Activated CD4-positive, alpha-beta T cell treated with anti-CD3 and anti-CD28 coated beads for 36 hours (primary cell): ENCODE data around the gene GPATCH8. TPM values are rescaled to one million over a fixed set of nuclear protein-coding genes. Genes with fewer than 3 reads are reported as not detected.
"Not testable (repeated sequence)": the region's sequence is repeated elsewhere in the genome, so short reads cannot be mapped to it uniquely, and the experiment has no call there.

Experiments used
- ATAC-seq: fragments of 200-7000 bp; cut with Tn5 transposase; one replicate; pipeline ENCODE4 v1.10.0; 2021; ENCODE audit warnings: mild to moderate bottlenecking, moderate library complexity
- CTCF ChIA-PET: fragments of 350-600 bp; sonication (Branson Sonifier 250); formaldehyde crosslinking; loops from one replicate; lab custom pipeline; 2021; ENCODE audit warnings: antibody characterized with exemption; lab: Charles Lee
- POLR2A ChIA-PET: fragments of 350-600 bp; sonication (Branson Sonifier 250); formaldehyde crosslinking; loops from one replicate; lab custom pipeline; 2021; ENCODE audit warnings: antibody characterized with exemption, inconsistent platforms; lab: Charles Lee
- DNase-seq: peaks from one replicate; pipeline ENCODE4 v3.0.0-alpha.2; 2020
- H3K27ac Mint-ChIP-seq: one replicate; pipeline ENCODE4 v1.8.0; 2021; ENCODE audit warnings: mixed read lengths
- H3K27me3 Mint-ChIP-seq: one replicate; pipeline ENCODE4 v1.8.0; 2021; ENCODE audit warnings: mixed read lengths
- H3K36me3 Mint-ChIP-seq: one replicate; pipeline ENCODE4 v1.8.0; 2021; ENCODE audit warnings: low read depth, mixed read lengths
- H3K4me1 Mint-ChIP-seq: one replicate; pipeline ENCODE4 v1.8.0; 2021; ENCODE audit warnings: mixed read lengths
- H3K4me3 Mint-ChIP-seq: one replicate; pipeline ENCODE4 v1.8.0; 2021; ENCODE audit warnings: mild to moderate bottlenecking, moderate library complexity, mixed read lengths
- H3K9me3 Mint-ChIP-seq: one replicate; pipeline ENCODE4 v1.8.0; 2021; ENCODE audit warnings: low read depth, mixed read lengths
- intact Hi-C, 2 experiments: fragments of 100-400 bp; cut with DNase I in 1 of 2; cut with micrococcal nuclease in 1 of 2; formaldehyde crosslinking; loops; one replicate each; pipeline versions ENCODE4 v1.14.2 to v1.15.1; 2022 to 2024; cut with DNase I, micrococcal nuclease
- total RNA-seq, 2 experiments: library from RNA; stranded (reverse); gene quantifications; one replicate each; pipeline ENCODE4 v1.2.3, GENCODE V29; 2021

The GPATCH8 gene
- total RNA-seq, 2 experiments from 2014 or later = 39.6 to 43.2 TPM

GRCh38 chr17:44540246-44541084, 37.3 kb upstream of the GPATCH8 start:
- CTCF ChIA-PET = interaction anchor here (0.6 kb wide), 1 partner anchor 232 kb away, joined by 3 read pairs; no protein-coding TSS in a partner anchor
- DNase-seq (no peak), ATAC-seq (no peak)
- POLR2A ChIA-PET = no interaction called here
- H3K9me3 Mint-ChIP-seq = no peaks in the 10 kb centered on the region
- H3K4me1 Mint-ChIP-seq = no peaks in the 10 kb centered on the region
- peaks cover 16% of the 10 kb centered on the region for H3K27me3 Mint-ChIP-seq
- no peaks in the 10 kb centered on the region for H3K36me3 Mint-ChIP-seq
- intact Hi-C loops = no loop called here
- no peak overlapping the region for H3K27ac Mint-ChIP-seq
- no peak overlapping the region for H3K4me3 Mint-ChIP-seq

- no peak for ATAC-seq
- DNase-seq = no peak
- peaks cover 15% of the 10 kb centered on the region for H3K27me3 Mint-ChIP-seq
- H3K4me3 Mint-ChIP-seq = no peak overlapping the region
- POLR2A ChIA-PET = no interaction called here
- H3K36me3 Mint-ChIP-seq = no peaks in the 10 kb centered on the region
- H3K27ac Mint-ChIP-seq = no peak overlapping the region
- no peaks in the 10 kb centered on the region for H3K4me1 Mint-ChIP-seq
- CTCF ChIA-PET = interaction anchor here (0.6 kb wide), 2 partner anchors 61 to 232 kb away, joined by 3 read pairs; no protein-coding TSS in a partner anchor
- no peaks in the 10 kb centered on the region for H3K9me3 Mint-ChIP-seq
- intact Hi-C loops = no loop called here
These were observed 36.5 kb upstream of the GPATCH8 start for GRCh38 chr17:44539673-44540072.

- ATAC-seq, H3K4me1 Mint-ChIP-seq, H3K36me3 Mint-ChIP-seq, H3K27ac Mint-ChIP-seq, H3K4me3 Mint-ChIP-seq, H3K27me3 Mint-ChIP-seq, DNase-seq, POLR2A ChIA-PET, H3K9me3 Mint-ChIP-seq, intact Hi-C loops: not testable (repeated sequence)
- CTCF ChIA-PET = interaction anchor here (1.0 kb wide), 1 partner anchor 14 kb away, joined by 4 read pairs; no protein-coding TSS in a partner anchor
These were observed 34.7 kb upstream of the GPATCH8 start for GRCh38 chr17:44537922-44538321.

GRCh38 chr17:44536090-44536953, 33.1 kb upstream of the GPATCH8 start:
- CTCF ChIA-PET = interaction anchor here (0.8 to 1.1 kb wide), 6 partner anchors 10 to 828 kb away, joined by 3 to 4 read pairs (median 3); no protein-coding TSS in a partner anchor

GRCh38 chr17:44533533-44534246, 30.5 kb upstream of the GPATCH8 start:
- H3K9me3 Mint-ChIP-seq = no peaks in the 10 kb centered on the region
- intact Hi-C loops = loop anchor here (1.0 to 5.0 kb wide), 6 partner anchors 103 to 334 kb away; partner anchors contain the start of gene ADAM11 (in 1 of the 2)
- ChIA-PET CTCF (interaction anchor here (0.6 to 3.2 kb wide), 22 partner anchors 11 to 844 kb away, joined by 3 to 30 read pairs (median 4); partner anchors contain the start of gene FMNL1), POLR2A (interaction anchor here (0.5 kb wide), 1 partner anchor 33 kb away, joined by 6 read pairs; no protein-coding TSS in a partner anchor)
- ATAC-seq (peak; percentile 97), DNase-seq (peak; percentile 95)
- no peaks in the 10 kb centered on the region for H3K27me3 Mint-ChIP-seq
- peak overlapping the region; percentile 33 for H3K27ac Mint-ChIP-seq
- H3K36me3 Mint-ChIP-seq = no peaks in the 10 kb centered on the region
- H3K4me3 Mint-ChIP-seq = no peak overlapping the region
- peaks cover 8% of the 10 kb centered on the region for H3K4me1 Mint-ChIP-seq

More at GRCh38 chr17:44536090-44536953, 33.1 kb upstream of the GPATCH8 start:
- peaks cover 5% of the 10 kb centered on the region for H3K27me3 Mint-ChIP-seq
- POLR2A ChIA-PET = no interaction called here
- H3K9me3 Mint-ChIP-seq = no peaks in the 10 kb centered on the region
- H3K4me3 Mint-ChIP-seq = no peak overlapping the region
- DNase-seq (no peak), ATAC-seq (no peak)
- peaks cover 8% of the 10 kb centered on the region for H3K4me1 Mint-ChIP-seq
- intact Hi-C loops = no loop called here
- no peaks in the 10 kb centered on the region for H3K36me3 Mint-ChIP-seq
- no peak overlapping the region for H3K27ac Mint-ChIP-seq

- H3K4me3 Mint-ChIP-seq = no peak overlapping the region
- H3K36me3 Mint-ChIP-seq = no peaks in the 10 kb centered on the region
These were observed 27.8 kb upstream of the GPATCH8 start for GRCh38 chr17:44530896-44531418.

GRCh38 chr17:44529864-44530263, 26.7 kb upstream of the GPATCH8 start:
- Mint-ChIP-seq H3K4me1 (peaks cover 8% of the 10 kb centered on the region), H3K9me3 (peaks cover 5% of the 10 kb centered on the region), H3K27me3 (no peaks in the 10 kb centered on the region), H3K27ac (no peak overlapping the region), H3K36me3 (no peaks in the 10 kb centered on the region), H3K4me3 (no peak overlapping the region)
- intact Hi-C loops = loop anchor here (5.0 kb wide), 3 partner anchors 107 to 337 kb away; partner anchors contain the start of gene ADAM11 (in 1 of the 2)
- ChIA-PET POLR2A (no interaction called here), CTCF (interaction anchor here (0.8 to 1.0 kb wide), 3 partner anchors 26 to 167 kb away, joined by 3 to 4 read pairs (median 4); partner anchors contain the start of gene FAM171A2)
- ATAC-seq (no peak), DNase-seq (no peak)

More at GRCh38 chr17:44530896-44531418, 27.8 kb upstream of the GPATCH8 start:
- CTCF ChIA-PET = interaction anchor here (0.9 kb wide), 1 partner anchor 142 kb away, joined by 3 read pairs; no protein-coding TSS in a partner anchor
- intact Hi-C loops = loop anchor here (5.0 kb wide), 3 partner anchors 106 to 336 kb away; partner anchors contain the start of gene ADAM11 (in 1 of the 2)
- Mint-ChIP-seq H3K27me3 (no peaks in the 10 kb centered on the region), H3K4me1 (peaks cover 8% of the 10 kb centered on the region), H3K27ac (no peak overlapping the region), H3K9me3 (peaks cover 5% of the 10 kb centered on the region)
- ATAC-seq (no peak), DNase-seq (no peak)
- POLR2A ChIA-PET = interaction anchor here (0.7 kb wide), 1 partner anchor 223 kb away, joined by 8 read pairs; the partner anchor contains the start of gene RUNDC3A

GRCh38 chr17:44527954-44528353, 24.7 kb upstream of the GPATCH8 start:
- Mint-ChIP-seq H3K36me3 (no peaks in the 10 kb centered on the region), H3K27me3 (peaks cover 3% of the 10 kb centered on the region), H3K9me3 (peaks cover 5% of the 10 kb centered on the region), H3K27ac (no peak overlapping the region), H3K4me1 (no peaks in the 10 kb centered on the region), H3K4me3 (no peak overlapping the region)
- CTCF ChIA-PET = no interaction called here
- DNase-seq = no peak
- POLR2A ChIA-PET = no interaction called here
- intact Hi-C loops = no loop called here
- no peak for ATAC-seq

- ATAC-seq (no peak), DNase-seq (no peak)
- intact Hi-C loops = no loop called here
- H3K9me3 Mint-ChIP-seq = peaks cover 5% of the 10 kb centered on the region
- H3K36me3 Mint-ChIP-seq = no peaks in the 10 kb centered on the region
- no peak overlapping the region for H3K27ac Mint-ChIP-seq
- H3K4me3 Mint-ChIP-seq = no peak overlapping the region
- POLR2A ChIA-PET = no interaction called here
- no peaks in the 10 kb centered on the region for H3K4me1 Mint-ChIP-seq
- peaks cover 3% of the 10 kb centered on the region for H3K27me3 Mint-ChIP-seq
- CTCF ChIA-PET = no interaction called here
These were observed 23.9 kb upstream of the GPATCH8 start for GRCh38 chr17:44527102-44527501.

GRCh38 chr17:44523672-44523972, 20.4 kb upstream of the GPATCH8 start:
- intact Hi-C loops = loop anchor here in 1 of 2 experiments (1.0 kb wide), 1 partner anchor 123 kb away; no protein-coding TSS in a partner anchor
- no peaks in the 10 kb centered on the region for H3K4me1 Mint-ChIP-seq
- CTCF ChIA-PET = interaction anchor here (0.6 to 2.7 kb wide), 26 partner anchors 9 to 737 kb away, joined by 3 to 30 read pairs (median 4); no protein-coding TSS in a partner anchor

More at GRCh38 chr17:44523672-44523972, 20.4 kb upstream of the GPATCH8 start:
- ATAC-seq (no peak), DNase-seq (no peak)
- POLR2A ChIA-PET = no interaction called here
- H3K4me3 Mint-ChIP-seq = no peak overlapping the region
- no peak overlapping the region for H3K27ac Mint-ChIP-seq
- H3K9me3 Mint-ChIP-seq = peaks cover 5% of the 10 kb centered on the region
- no peaks in the 10 kb centered on the region for H3K36me3 Mint-ChIP-seq
- H3K27me3 Mint-ChIP-seq = peaks cover 9% of the 10 kb centered on the region
